ENCODE data around the gene TSHR.

GRCh38 chr14:81177225-81177624 lies 221.8 kb downstream of the TSHR start:
- TF ChIP-seq CTCF (IDR thresholded peaks at IDR 0.05), result no peak
- TF ChIP-seq ARID4B (CRISPR knock-in tag; IDR thresholded peaks at IDR 0.05; ENCODE audit: borderline replicate concordance), result no peak
- no peak for TF ChIP-seq ZNF138 (CRISPR knock-in tag; conservative IDR thresholded peaks at IDR 0.05)
- TF ChIP-seq TEAD4 (CRISPR knock-in tag; IDR thresholded peaks at IDR 0.05), result no peak
- TF ChIP-seq MAX (CRISPR knock-in tag; IDR thresholded peaks at IDR 0.05), result no peak
